ENCODE results near the gene CBX4. TPM values are rescaled to one million over a fixed set of nuclear protein-coding genes. Genes with fewer than 3 reads are reported as not detected.
A peak's percentile ranks its signal among the peaks of the same experiment; 100 is the strongest.

Gene CBX4
- total and polyA plus RNA-seq, 2 of the 13 experiments (the other 11 are each of a cell fraction or from before 2014, with no cell fraction given), result 25.8 to 50.8 TPM

- TF ChIP-seq ZNF318 (CRISPR knock-in tag; IDR thresholded peaks at IDR 0.05) (no peak), GRHL1 (CRISPR knock-in tag; conservative IDR thresholded peaks at IDR 0.05) (no peak), ZNF552 (CRISPR knock-in tag; IDR thresholded peaks at IDR 0.05; ENCODE audit: borderline replicate concordance) (peak; percentile 84), ZNF431 (CRISPR knock-in tag; IDR thresholded peaks at IDR 0.05; ENCODE audit: borderline replicate concordance, low read depth) (no peak), HES4 (CRISPR knock-in tag; IDR thresholded peaks at IDR 0.05; ENCODE audit: borderline replicate concordance) (peak; percentile 57; the same call in 1 of the 2 replicates), ZNF3 (CRISPR knock-in tag; IDR thresholded peaks at IDR 0.05) (no peak), NCOR1 (IDR thresholded peaks at IDR 0.05; ENCODE audit: borderline replicate concordance, low read length) (peak; percentile 82), YEATS2 (CRISPR knock-in tag; IDR thresholded peaks at IDR 0.05; ENCODE audit: borderline replicate concordance) (peak; percentile 59), HNRNPK (IDR thresholded peaks at IDR 0.05; ENCODE audit: low read depth, low read length, poor library complexity, severe bottlenecking) (peak; percentile 70), ATF7 (IDR thresholded peaks at IDR 0.05) (no peak), ATF7 (CRISPR knock-in tag; IDR thresholded peaks at IDR 0.05) (no peak; the same call in 1 of the 2 replicates), MED1 (CRISPR knock-in tag; IDR thresholded peaks at IDR 0.05) (peak; percentile 89), KDM5B (CRISPR knock-in tag; IDR thresholded peaks at IDR 0.05; ENCODE audit: borderline replicate concordance) (peak; percentile 83; the same call in 1 of the 2 replicates), SKI (IDR thresholded peaks at IDR 0.05; ENCODE audit: partially characterized antibody) (peak; percentile 8), DPF2 (CRISPR knock-in tag; IDR thresholded peaks at IDR 0.05; ENCODE audit: borderline replicate concordance, low read depth) (peak; percentile 54; the same call in 1 of the 2 replicates), TFDP2 (CRISPR knock-in tag; IDR thresholded peaks at IDR 0.05) (peak; percentile 75), HMGA1 (CRISPR knock-in tag; conservative IDR thresholded peaks at IDR 0.05) (no peak), ZFP62 (CRISPR knock-in tag; IDR thresholded peaks at IDR 0.05) (no peak), ZNF235 (CRISPR knock-in tag; IDR thresholded peaks at IDR 0.05; ENCODE audit: borderline replicate concordance) (no peak)
These were observed 5.8 kb upstream of the CBX4 start (continued) for GRCh38 chr17:79844869-79845600.
